GM18520 (cell line): Measurements from ENCODE around the gene PTPRG.
"Not testable (repeated sequence)": the region's sequence is repeated elsewhere in the genome, so short reads cannot be mapped to it uniquely, and the experiment has no call there.

Experiments used
- ATAC-seq: cut with Tn5 transposase; IDR thresholded peaks from one replicate; pipeline ENCODE4 v1.9.1; 2021; ENCODE audit not compliant: unreplicated experiment

The PTPRG gene

DNA sequence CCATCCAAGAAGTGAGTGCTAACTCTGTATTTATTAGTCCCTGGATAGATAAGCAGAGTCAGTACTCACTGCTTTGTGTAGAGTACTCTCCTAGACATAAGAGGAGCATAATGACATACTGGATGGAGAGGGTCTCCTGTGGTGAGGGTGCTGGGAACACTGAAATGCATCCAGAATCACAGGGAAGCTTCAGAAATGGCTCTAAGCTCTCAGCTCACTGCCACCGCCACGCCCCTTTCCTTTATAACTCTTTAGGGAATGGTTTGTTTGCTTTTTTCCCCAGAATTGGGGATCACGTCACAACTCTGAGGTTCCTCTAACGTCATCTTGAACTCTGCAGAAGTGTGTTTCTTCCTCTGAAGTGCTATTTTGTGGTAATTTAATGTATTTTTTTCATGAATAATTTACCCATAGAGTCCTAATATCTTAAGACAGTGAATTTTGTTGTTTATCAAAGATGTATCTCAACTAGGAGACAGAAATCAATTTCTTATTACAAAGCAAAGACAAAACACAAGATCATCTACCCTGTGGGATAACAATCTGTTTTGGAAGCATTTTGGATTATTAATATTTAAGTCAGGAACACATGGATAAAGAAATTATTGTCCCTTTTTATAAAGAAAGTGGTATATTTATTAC is 154.6 kb downstream of the PTPRG start:
- ATAC-seq = no peak

- ATAC-seq = not testable (repeated sequence)
Observed at GRCh38 chr3:61716693-61717092, 155.3 kb downstream of the PTPRG start.

- ATAC-seq = no peak
Observed at GRCh38 chr3:61718565-61718964, 157.2 kb downstream of the PTPRG start.

- no peak for ATAC-seq
Observed at GRCh38 chr3:61719278-61719977, 158.1 kb downstream of the PTPRG start.

GRCh38 chr3:61723038-61723437 is 161.7 kb downstream of the PTPRG start:
- no peak for ATAC-seq

- no peak for ATAC-seq
Observed at GRCh38 chr3:61724183-61724582, 162.8 kb downstream of the PTPRG start.

DNA sequence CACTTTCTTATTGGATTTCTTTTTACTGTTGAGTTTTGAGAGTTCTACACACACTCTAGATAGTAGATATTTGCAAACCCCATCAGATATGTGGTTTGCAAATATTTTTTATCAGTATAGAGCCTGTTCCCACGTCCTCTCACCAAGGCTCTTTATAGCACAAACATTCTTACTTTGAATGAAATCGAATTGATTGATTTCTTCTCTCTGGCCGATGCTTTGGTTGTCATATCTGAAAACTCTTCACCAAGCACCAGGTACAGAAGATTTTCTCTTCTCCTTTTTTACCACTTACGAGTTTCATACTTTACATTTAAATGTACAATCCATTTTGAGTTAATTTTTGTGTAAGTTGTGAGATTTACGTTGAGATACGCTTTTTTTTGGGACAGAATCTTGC is 163.4 kb downstream of the PTPRG start:
- no peak for ATAC-seq

DNA sequence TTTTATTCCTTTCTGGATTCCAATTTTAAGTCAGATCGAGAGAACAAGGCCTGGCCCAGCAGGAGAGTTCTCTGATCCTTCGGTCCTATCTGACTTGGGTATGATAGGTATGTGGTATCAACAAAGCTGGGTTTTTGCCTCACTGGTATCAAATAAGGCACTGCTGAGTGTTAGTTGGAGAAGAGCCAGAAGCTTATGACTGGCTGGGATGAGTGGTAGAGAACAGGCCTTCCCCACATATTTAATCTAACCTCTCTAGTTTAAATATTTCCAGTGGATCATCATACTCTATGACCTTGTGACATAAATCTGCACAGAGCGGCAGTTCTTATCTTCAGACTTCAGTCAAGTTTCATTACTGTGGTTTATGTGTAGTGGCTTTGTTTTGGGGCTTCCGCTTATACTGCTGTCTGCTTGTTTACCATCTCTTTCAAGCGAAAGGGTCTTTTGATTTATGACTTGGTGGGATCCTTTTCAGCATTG is 164.5 kb downstream of the PTPRG start:
- ATAC-seq = no peak

GRCh38 chr3:61727435-61727834 is 166.1 kb downstream of the PTPRG start:
- no peak for ATAC-seq

GRCh38 chr3:61729038-61729634 is 167.8 kb downstream of the PTPRG start:
- no peak for ATAC-seq

GRCh38 chr3:61730056-61730455 is 168.7 kb downstream of the PTPRG start:
- no peak for ATAC-seq

DNA sequence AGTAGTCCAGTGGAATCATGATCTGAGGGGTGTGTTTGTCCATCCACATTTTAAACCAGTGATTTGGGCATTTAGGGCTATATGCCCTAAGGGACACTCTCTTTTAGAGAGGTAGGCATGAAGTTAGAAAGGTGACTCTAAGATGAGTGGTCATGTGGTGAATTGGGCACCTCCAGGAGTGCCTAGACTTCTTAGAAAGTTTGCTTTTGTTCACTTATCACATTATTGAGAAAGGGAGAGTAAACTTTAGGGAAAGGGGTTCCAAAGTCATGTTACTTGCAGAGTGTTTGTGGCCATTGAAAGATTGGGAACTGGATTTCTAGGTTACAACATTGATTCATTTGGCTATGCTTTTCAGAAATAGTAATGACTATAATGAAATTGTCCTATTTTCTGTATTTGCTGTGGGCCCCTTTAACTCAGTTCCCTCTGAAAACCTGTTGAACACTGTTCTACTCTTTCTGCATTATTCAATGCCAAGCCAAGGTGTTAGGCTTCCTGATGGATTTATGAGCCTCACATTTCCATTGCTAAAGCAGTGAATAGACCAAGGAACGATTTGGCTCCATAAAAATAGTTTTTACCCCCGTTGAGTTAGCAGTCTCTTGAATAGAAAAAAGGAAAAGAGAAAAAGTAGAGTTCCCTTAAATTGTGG is 169.3 kb downstream of the PTPRG start:
- ATAC-seq = no peak

DNA sequence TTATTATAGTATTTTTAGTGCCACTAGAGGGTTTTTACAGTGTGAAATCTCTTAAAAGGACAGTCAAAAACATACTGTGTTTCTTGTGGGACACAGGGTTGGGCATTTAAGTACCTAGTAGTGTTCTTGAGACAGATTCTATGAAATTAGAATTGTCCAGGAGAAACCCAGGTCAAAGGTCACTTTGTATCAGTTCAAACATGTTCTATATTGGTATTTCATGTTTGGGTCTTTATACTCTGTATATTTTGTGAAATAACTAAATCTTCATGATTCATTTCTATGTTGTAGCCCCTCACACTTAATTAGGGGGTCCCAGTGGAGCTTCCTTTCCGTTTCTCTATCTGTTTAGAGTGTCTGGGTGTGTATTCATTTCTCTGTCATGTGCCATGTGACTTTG is 171.6 kb downstream of the PTPRG start:
- no peak for ATAC-seq

DNA sequence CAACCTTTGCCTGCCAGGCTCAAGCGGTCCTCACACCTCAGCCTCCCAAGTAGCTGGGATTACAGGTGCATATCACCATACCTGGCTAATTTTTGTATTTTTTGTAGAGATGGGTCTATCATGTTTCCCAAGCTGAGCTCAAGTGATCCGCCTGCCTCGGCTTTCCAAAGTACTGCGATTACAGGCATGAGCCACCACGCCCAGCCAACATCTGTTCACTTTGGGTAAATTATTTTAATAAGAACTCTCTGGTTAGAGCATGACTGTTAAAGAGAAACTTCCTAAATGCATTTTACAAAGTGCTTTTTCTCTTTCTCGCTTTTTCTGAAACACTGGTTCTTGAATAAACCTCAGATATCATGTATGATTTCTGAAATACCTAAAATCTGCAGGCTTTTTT is 172.5 kb downstream of the PTPRG start:
- ATAC-seq = no peak

GRCh38 chr3:61734749-61735686 is 173.6 kb downstream of the PTPRG start:
- no peak for ATAC-seq

DNA sequence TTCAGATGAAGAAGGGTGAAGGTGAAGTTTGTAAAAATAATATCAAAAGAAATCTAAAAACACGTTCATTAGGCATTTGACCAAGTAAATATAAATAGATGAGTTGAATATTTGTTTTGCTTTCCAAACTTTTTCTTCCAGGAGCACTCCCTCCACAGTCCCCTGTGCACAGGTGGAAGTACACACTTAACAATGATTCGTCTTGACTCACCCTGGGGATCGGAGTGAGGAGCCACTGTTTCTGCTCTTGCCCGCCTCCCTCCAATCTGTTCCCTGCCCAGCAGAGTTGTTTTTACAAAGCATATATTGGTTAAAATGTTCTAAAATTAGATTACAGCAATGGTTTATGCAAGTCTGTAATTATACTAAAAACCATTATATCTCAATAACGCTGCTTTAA is 175.1 kb downstream of the PTPRG start:
- no peak for ATAC-seq

DNA sequence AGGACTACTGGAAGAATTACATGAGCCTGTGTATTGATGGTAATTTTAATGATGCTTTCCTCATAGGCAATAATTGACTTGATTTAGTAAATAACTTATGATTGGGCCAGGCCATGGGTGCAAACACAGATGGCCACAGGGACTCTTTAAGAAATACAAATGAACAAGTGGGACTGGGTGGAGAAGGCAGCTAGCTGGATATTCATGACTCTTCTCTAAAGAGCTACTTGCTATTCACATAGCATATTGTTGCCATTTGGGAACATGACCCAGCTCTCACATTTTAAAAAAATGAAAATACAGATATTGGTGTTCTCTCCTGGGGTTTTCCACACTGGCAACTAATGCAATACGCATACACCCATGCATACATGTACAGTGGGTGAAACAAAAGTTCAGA is 178.3 kb downstream of the PTPRG start:
- no peak for ATAC-seq

- no peak for ATAC-seq
Observed at GRCh38 chr3:61740494-61740893, 179.1 kb downstream of the PTPRG start.

DNA sequence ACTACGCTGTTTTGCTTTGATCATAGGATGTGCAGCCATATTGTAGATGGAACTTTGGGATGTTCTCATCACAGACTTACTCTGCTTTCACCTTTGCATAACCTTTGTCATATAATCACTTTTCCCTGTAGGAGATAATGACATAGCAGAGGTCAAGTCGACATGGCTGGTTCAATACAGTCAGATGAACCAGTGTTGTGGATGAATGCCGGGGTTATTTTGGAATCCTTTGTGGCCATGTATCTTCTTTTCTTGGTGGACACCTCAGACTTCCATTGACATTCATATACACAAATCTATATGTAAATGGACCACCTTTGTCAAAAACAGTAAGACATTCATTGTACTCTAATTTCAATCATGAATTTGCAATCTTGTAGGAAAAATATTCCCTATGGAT is 180.2 kb downstream of the PTPRG start:
- no peak for ATAC-seq

DNA sequence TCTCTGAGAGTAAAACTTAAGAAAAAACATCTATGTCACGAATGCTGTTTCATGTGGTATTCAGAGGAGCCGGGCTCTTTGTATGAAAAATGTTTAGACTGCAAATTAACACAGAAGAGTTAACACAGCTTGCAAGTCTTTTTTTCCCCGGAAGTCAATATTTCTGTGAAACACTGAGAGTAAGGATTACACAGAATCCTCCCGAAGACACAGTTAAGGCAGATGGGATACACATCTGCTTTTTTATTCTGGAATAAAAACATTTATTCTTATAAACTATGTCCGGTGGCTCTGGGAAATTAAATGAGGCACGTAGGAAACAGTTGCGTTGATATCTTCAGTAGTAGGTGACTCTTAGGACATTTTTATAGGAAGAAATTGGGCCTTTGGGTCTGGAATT is 180.6 kb downstream of the PTPRG start:
- ATAC-seq = no peak

GRCh38 chr3:61743067-61743466 is 181.7 kb downstream of the PTPRG start:
- no peak for ATAC-seq
